Muscle layer of duodenum (tissue), 2 donors: ENCODE results near the gene SSPN.
"Not testable (repeated sequence)": the region's sequence is repeated elsewhere in the genome, so short reads cannot be mapped to it uniquely, and the experiment has no call there.

ENCODE experiments used
- H3K27ac ChIP-seq: one replicate; pipeline ENCODE4 v1.7.0; 2013; ENCODE audit warnings: mild to moderate bottlenecking, low read length
- H3K27me3 ChIP-seq: one replicate; pipeline ENCODE4 v1.7.0; 2013; ENCODE audit warnings: low read depth, mild to moderate bottlenecking, control low read depth, low read length
- H3K36me3 ChIP-seq, 2 donors: one replicate each; pipeline ENCODE4 v1.7.0; 2013; ENCODE audit warnings: low read length in 2 of 2, control low read depth in 1 of 2, mild to moderate bottlenecking in 1 of 2; ENCODE audit not compliant: insufficient read depth in 2 of 2, control insufficient read depth in 1 of 2
- H3K4me1 ChIP-seq, 2 donors: one replicate each; pipeline ENCODE4 v1.7.0; 2013; ENCODE audit warnings: low read length in 2 of 2, mild to moderate bottlenecking in 2 of 2, control low read depth in 1 of 2, moderate library complexity in 1 of 2; ENCODE audit not compliant: insufficient read depth in 2 of 2, control insufficient read depth in 1 of 2
- H3K4me3 ChIP-seq, 2 donors: one replicate each; pipeline ENCODE4 v1.7.0; 2013; ENCODE audit warnings: low read length in 2 of 2, low read depth in 1 of 2, mild to moderate bottlenecking in 1 of 2
- H3K9me3 ChIP-seq, 2 donors: one replicate each; pipeline ENCODE4 v1.7.0; 2013; ENCODE audit warnings: low read length in 2 of 2, control low read depth in 1 of 2, mild to moderate bottlenecking in 1 of 2; ENCODE audit not compliant: control insufficient read depth in 1 of 2
- donor health status: healthy.

Gene SSPN

DNA sequence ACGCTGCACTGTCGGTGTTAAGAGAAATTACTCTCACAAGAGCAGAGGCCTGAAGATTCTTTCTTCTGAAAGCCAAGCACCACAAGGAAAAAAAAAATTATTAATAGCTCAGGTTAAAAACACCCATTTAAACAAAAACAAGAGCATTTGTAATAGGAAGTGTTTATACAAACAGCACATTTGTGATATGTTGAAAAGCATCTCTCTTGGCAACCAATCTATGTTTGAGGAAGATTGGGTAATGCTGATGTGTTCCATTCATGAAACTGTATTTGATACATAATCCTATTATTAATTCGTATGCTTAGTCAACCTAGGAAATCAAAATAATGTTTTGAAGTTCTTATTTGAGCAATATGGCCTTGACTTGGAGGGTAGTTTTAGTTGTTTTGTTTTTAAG is 36.5 kb downstream of the SSPN start:
- no peak overlapping the region for H3K4me3 ChIP-seq
- H3K9me3 ChIP-seq: no peaks in the 10 kb centered on the region
- no peak overlapping the region for H3K27ac ChIP-seq
- H3K27me3 ChIP-seq: no peaks in the 10 kb centered on the region
- no peaks in the 10 kb centered on the region for H3K36me3 ChIP-seq
- H3K4me1 ChIP-seq: no peaks in the 10 kb centered on the region

DNA sequence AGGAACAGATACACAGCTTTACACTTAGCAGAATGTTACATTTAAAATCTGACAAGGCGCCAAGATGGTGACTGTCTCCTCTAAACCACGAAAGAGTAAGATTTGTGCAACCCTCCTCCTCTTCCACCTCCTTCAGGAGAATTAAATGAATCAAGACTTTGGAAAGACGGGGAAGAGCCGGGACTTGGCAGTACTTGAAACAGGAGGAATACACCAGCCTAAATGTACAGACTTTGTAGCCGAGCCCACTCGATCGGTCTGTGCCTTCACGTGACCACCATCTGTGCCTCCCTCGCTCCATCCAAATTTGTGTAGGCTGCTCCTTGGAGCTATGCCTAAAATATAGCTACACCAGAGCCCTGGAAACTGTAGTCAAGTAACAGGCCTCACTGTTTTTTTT is 38.3 kb downstream of the SSPN start:
- Histone ChIP-seq H3K4me1 (no peaks in the 10 kb centered on the region), H3K4me3 (no peak overlapping the region), H3K27me3 (no peaks in the 10 kb centered on the region), H3K36me3 (no peaks in the 10 kb centered on the region), H3K27ac (no peak overlapping the region), H3K9me3 (no peaks in the 10 kb centered on the region)

GRCh38 chr12:26235465-26235864 is 40.1 kb downstream of the SSPN start:
- not testable (repeated sequence) for H3K4me1 ChIP-seq, H3K9me3 ChIP-seq, H3K4me3 ChIP-seq, H3K27ac ChIP-seq, H3K36me3 ChIP-seq, H3K27me3 ChIP-seq

DNA sequence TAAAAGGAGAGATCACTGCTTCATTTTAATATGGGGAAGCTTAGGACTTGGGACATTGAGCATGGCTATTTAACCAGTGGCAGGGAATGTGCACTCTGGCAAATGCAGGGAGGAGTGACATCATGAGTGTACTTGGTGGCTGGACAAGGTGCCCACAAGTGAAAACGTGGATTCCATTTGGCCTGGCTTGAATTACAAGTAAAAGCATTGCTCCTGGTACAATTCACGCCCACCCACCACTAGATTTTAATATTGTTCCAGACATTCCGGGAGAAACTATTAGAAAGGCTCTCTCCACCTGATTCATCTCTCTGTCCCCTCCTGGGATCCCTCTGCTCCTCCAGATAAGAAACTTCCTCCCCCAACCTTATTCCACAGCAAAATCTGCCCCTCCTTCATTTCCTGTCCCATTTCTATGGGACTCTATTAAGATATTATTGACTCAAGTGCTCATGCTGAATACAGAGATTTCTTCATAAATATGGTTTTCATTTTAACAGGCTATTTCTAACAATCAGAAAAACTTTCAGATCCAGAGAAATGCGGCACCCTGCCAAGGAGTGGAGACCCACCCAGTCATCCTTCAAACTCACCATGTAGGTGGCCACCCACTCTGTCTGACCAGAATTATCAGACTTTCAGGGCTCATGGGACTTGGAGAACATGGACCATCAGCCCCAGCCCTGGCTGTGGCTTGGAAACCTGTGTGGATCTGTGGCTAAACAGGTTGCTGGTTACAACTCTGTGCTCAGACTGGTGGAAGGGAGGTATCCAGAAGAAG is 43.2 kb downstream of the SSPN start:
- H3K27ac ChIP-seq: no peak overlapping the region
- no peaks in the 10 kb centered on the region for H3K27me3 ChIP-seq
- no peaks in the 10 kb centered on the region for H3K9me3 ChIP-seq
- H3K36me3 ChIP-seq: no peaks in the 10 kb centered on the region
- no peak overlapping the region for H3K4me3 ChIP-seq
- H3K4me1 ChIP-seq: peaks cover 0 to 5% of the 10 kb centered on the region in 2 donors

- H3K27me3 ChIP-seq: no peaks in the 10 kb centered on the region
- no peaks in the 10 kb centered on the region for H3K36me3 ChIP-seq
- H3K4me1 ChIP-seq: peaks cover 0 to 5% of the 10 kb centered on the region in 2 donors
- H3K4me3 ChIP-seq: no peak overlapping the region
- H3K27ac ChIP-seq: no peak overlapping the region
- no peaks in the 10 kb centered on the region for H3K9me3 ChIP-seq
Measured at GRCh38 chr12:26239122-26239851, 43.9 kb downstream of the SSPN start.

- H3K27ac ChIP-seq: no peak overlapping the region
- no peak overlapping the region for H3K4me3 ChIP-seq
- peaks cover 0 to 5% of the 10 kb centered on the region in 2 donors for H3K4me1 ChIP-seq
- no peaks in the 10 kb centered on the region for H3K27me3 ChIP-seq
- no peaks in the 10 kb centered on the region for H3K9me3 ChIP-seq
- no peaks in the 10 kb centered on the region for H3K36me3 ChIP-seq
Measured at GRCh38 chr12:26239852-26240815, 44.8 kb downstream of the SSPN start.

GRCh38 chr12:26241080-26241479 is 45.7 kb downstream of the SSPN start:
- Histone ChIP-seq H3K36me3 (no peaks in the 10 kb centered on the region), H3K4me1 (peaks cover 0 to 5% of the 10 kb centered on the region in 2 donors), H3K27me3 (no peaks in the 10 kb centered on the region), H3K4me3 (no peak overlapping the region), H3K27ac (no peak overlapping the region), H3K9me3 (no peaks in the 10 kb centered on the region)

DNA sequence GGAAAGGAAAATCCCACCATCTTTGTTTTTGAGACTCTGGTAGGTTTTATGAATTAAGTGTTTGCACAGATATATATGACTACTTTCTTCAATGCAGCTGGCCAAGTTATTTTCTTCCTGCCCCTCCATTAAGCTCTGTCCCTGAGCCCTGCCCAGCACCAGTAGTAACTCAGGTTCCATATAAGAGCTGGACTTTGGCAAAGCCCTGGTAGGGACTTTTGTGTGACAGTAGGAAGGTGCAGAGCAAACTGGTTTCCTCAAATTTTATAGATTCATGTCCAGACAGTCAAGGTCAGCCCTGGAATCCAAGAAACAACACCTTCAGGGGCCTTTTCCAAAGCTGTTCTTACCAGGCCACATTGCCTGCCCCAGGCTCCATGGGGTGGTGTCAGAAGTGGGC is 47.3 kb downstream of the SSPN start:
- Histone ChIP-seq H3K4me1 (peaks cover 0 to 5% of the 10 kb centered on the region in 2 donors), H3K27me3 (no peaks in the 10 kb centered on the region), H3K4me3 (no peak overlapping the region), H3K36me3 (no peaks in the 10 kb centered on the region), H3K27ac (no peak overlapping the region), H3K9me3 (no peaks in the 10 kb centered on the region)

DNA sequence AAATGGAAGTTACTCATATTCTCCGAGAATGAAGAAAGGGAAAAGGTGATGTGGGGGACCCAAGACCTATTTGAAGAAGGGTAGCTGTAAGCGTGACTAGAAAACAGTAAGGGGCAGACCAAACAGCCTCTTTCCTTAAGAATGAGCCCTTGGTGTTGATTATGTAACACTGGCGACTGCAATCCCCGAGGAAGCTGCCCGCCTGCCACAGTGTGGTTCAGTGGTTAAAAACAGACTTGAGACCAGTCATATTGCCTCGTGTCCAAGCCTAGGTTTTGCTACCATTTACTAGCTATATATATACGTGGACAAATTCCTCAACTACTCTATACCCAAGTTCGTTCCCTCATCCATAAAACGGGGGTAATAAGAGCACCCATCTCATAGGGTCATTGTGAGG is 49.1 kb downstream of the SSPN start:
- no peak overlapping the region for H3K27ac ChIP-seq
- peaks cover under 1 to 2% of the 10 kb centered on the region in 2 donors for H3K9me3 ChIP-seq
- no peaks in the 10 kb centered on the region for H3K36me3 ChIP-seq
- H3K27me3 ChIP-seq: no peaks in the 10 kb centered on the region
- H3K4me1 ChIP-seq: peaks cover 0 to 3% of the 10 kb centered on the region in 2 donors
- H3K4me3 ChIP-seq: no peak overlapping the region

- Histone ChIP-seq H3K27me3 (no peaks in the 10 kb centered on the region), H3K27ac (no peak overlapping the region), H3K36me3 (no peaks in the 10 kb centered on the region), H3K4me3 (no peak overlapping the region), H3K9me3 (peaks cover 4 to 7% of the 10 kb centered on the region in 2 donors), H3K4me1 (no peaks in the 10 kb centered on the region)
Measured at GRCh38 chr12:26245175-26245942, 50.0 kb downstream of the SSPN start.
